ENCODE data around the gene TASP1. TPM values are rescaled to one million over a fixed set of nuclear protein-coding genes. Genes with fewer than 3 reads are reported as not detected.
"Not testable (repeated sequence)": the region's sequence is repeated elsewhere in the genome, so short reads cannot be mapped to it uniquely, and the experiment has no call there.

The TASP1 gene
- total RNA-seq, 2 donors from 2014 or later: 8.9 to 9.8 TPM

GRCh38 chr20:13380497-13381229 lies 258.1 kb downstream of the TASP1 start:
- H3K27me3 Mint-ChIP-seq (ENCODE audit: low read depth); DNase-seq; H3K4me3 Mint-ChIP-seq; ATAC-seq (replicated peaks in 1 of 2); H3K27ac Mint-ChIP-seq; H3K4me1 Mint-ChIP-seq (ENCODE audit: low read depth): not testable (repeated sequence)
- H3K36me3 Mint-ChIP-seq (ENCODE audit: insufficient read depth in 2 of 2): peaks cover 30% of the 10 kb centered on the region in 2 donors
- peaks cover 27 to 36% of the 10 kb centered on the region in 2 donors for H3K9me3 Mint-ChIP-seq

GRCh38 chr20:13373400-13373799 lies 265.3 kb downstream of the TASP1 start:
- Mint-ChIP-seq H3K9me3 (peaks cover 25 to 30% of the 10 kb centered on the region in 2 donors), H3K27ac (no peak overlapping the region), H3K4me3 (no peak overlapping the region), H3K27me3 (ENCODE audit: low read depth) (no peaks in the 10 kb centered on the region), H3K4me1 (ENCODE audit: low read depth) (no peaks in the 10 kb centered on the region), H3K36me3 (ENCODE audit: insufficient read depth in 2 of 2) (peaks cover 9 to 17% of the 10 kb centered on the region in 2 donors)
- ATAC-seq (replicated peaks in 1 of 2) (no peak), DNase-seq (no peak)

GRCh38 chr20:13364278-13365170 lies 274.2 kb downstream of the TASP1 start:
- H3K27me3 Mint-ChIP-seq (ENCODE audit: low read depth): no peaks in the 10 kb centered on the region
- no peaks in the 10 kb centered on the region for H3K36me3 Mint-ChIP-seq (ENCODE audit: insufficient read depth in 2 of 2)
- peaks cover 2 to 4% of the 10 kb centered on the region in 2 donors for H3K9me3 Mint-ChIP-seq
- no peak overlapping the region for H3K27ac Mint-ChIP-seq
- H3K4me3 Mint-ChIP-seq: no peak overlapping the region
- ATAC-seq (replicated peaks in 1 of 2) (no peak), DNase-seq (no peak)
- no peaks in the 10 kb centered on the region for H3K4me1 Mint-ChIP-seq (ENCODE audit: low read depth)

GRCh38 chr20:13363473-13363872 lies 275.3 kb downstream of the TASP1 start:
- DNase-seq (no peak), ATAC-seq (replicated peaks in 1 of 2) (no peak)
- Mint-ChIP-seq H3K4me1 (ENCODE audit: low read depth) (no peaks in the 10 kb centered on the region), H3K4me3 (no peak overlapping the region), H3K9me3 (peaks cover 2 to 4% of the 10 kb centered on the region in 2 donors), H3K36me3 (ENCODE audit: insufficient read depth in 2 of 2) (no peaks in the 10 kb centered on the region), H3K27me3 (ENCODE audit: low read depth) (no peaks in the 10 kb centered on the region), H3K27ac (no peak overlapping the region)

GRCh38 chr20:13362165-13362564 lies 276.6 kb downstream of the TASP1 start:
- H3K4me3 Mint-ChIP-seq; ATAC-seq (replicated peaks in 1 of 2); H3K27me3 Mint-ChIP-seq (ENCODE audit: low read depth); DNase-seq; H3K4me1 Mint-ChIP-seq (ENCODE audit: low read depth); H3K27ac Mint-ChIP-seq; H3K36me3 Mint-ChIP-seq (ENCODE audit: insufficient read depth in 2 of 2); H3K9me3 Mint-ChIP-seq: not testable (repeated sequence)

GRCh38 chr20:13358936-13359335 lies 279.8 kb downstream of the TASP1 start:
- not testable (repeated sequence) for H3K9me3 Mint-ChIP-seq; H3K27ac Mint-ChIP-seq; H3K27me3 Mint-ChIP-seq (ENCODE audit: low read depth); ATAC-seq (replicated peaks in 1 of 2); DNase-seq; H3K36me3 Mint-ChIP-seq (ENCODE audit: insufficient read depth in 2 of 2); H3K4me3 Mint-ChIP-seq; H3K4me1 Mint-ChIP-seq (ENCODE audit: low read depth)

DNA sequence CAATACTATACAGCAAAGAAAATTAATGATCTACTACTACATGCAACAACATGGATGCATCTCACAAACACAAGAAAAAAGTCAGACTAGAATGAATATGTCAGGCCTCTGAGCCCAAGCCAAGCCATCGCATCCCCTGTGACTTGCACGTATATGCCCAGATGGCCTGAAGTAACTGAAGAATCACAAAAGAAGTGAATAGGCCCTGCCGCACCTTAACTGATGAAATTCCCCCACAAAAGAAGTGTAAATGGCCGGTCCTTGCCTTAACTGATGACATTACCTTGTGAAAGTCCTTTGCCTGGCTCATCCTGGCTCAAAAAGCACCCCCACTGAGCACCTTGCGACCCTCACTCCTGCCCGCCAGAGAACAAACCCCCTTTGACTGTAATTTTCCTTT lies 280.9 kb downstream of the TASP1 start:
- H3K36me3 Mint-ChIP-seq (ENCODE audit: insufficient read depth in 2 of 2); H3K27ac Mint-ChIP-seq; ATAC-seq (replicated peaks in 1 of 2); H3K27me3 Mint-ChIP-seq (ENCODE audit: low read depth); H3K4me3 Mint-ChIP-seq; H3K9me3 Mint-ChIP-seq; H3K4me1 Mint-ChIP-seq (ENCODE audit: low read depth); DNase-seq: not testable (repeated sequence)

DNA sequence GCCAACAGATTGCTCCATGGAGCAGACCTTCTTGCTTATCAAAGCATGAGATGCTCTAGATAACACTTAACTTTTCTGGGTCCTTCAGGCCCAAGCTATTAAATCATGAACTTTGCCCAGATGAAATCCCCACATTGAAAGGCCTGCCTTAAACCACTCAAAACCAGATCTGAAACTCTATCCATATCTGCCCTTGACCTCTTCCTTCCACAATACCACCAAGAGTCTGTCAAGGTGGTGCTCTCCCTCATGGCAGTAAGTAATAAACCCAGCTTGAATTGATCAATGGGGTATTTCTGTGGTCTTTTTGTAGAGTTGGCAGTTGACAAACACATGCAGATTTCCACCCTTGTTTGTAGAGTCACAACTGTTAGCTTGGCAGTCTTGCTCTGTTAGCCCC lies 282.1 kb downstream of the TASP1 start:
- H3K4me3 Mint-ChIP-seq: no peak overlapping the region
- no peaks in the 10 kb centered on the region for H3K4me1 Mint-ChIP-seq (ENCODE audit: low read depth)
- DNase-seq: no peak
- ATAC-seq (replicated peaks in 1 of 2): no peak
- H3K9me3 Mint-ChIP-seq: peaks cover 0 to 5% of the 10 kb centered on the region in 2 donors
- no peaks in the 10 kb centered on the region for H3K27me3 Mint-ChIP-seq (ENCODE audit: low read depth)
- no peaks in the 10 kb centered on the region for H3K36me3 Mint-ChIP-seq (ENCODE audit: insufficient read depth in 2 of 2)
- H3K27ac Mint-ChIP-seq: no peak overlapping the region

DNA sequence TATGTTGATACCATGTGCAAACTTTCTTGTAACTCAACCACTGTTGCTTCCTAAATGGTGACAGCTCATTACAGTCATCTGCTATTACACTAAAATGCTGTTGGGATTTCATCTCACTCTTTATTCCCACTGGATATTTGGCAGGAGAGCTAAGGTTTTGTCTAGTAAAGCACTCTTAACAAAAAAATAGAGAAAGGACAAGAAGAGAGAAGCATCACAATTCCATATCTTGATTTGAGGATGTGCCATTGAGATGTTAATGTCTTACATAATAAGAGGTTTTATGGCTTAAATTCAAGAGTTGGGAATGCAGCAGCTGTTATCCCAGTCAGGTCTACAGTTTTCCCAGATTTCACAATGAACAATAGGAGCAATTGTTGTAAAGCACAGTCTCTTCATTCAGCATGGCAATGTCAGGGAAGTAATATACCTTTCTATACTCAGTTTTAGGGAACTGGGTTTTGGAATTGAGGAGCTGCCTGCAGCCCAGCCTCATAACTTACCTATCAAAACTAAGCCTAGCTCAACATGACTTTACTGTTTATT lies 282.7 kb downstream of the TASP1 start:
- peaks cover 0 to 5% of the 10 kb centered on the region in 2 donors for H3K9me3 Mint-ChIP-seq
- no peak for ATAC-seq (replicated peaks in 1 of 2)
- no peaks in the 10 kb centered on the region for H3K36me3 Mint-ChIP-seq (ENCODE audit: insufficient read depth in 2 of 2)
- no peak overlapping the region for H3K4me3 Mint-ChIP-seq
- DNase-seq: no peak
- H3K27ac Mint-ChIP-seq: no peak overlapping the region
- no peaks in the 10 kb centered on the region for H3K27me3 Mint-ChIP-seq (ENCODE audit: low read depth)
- no peaks in the 10 kb centered on the region for H3K4me1 Mint-ChIP-seq (ENCODE audit: low read depth)

- no peak for DNase-seq
- H3K9me3 Mint-ChIP-seq: peaks cover 0 to 5% of the 10 kb centered on the region in 2 donors
- H3K27ac Mint-ChIP-seq: no peak overlapping the region
- no peak for ATAC-seq (replicated peaks in 1 of 2)
- H3K36me3 Mint-ChIP-seq (ENCODE audit: insufficient read depth in 2 of 2): no peaks in the 10 kb centered on the region
- no peaks in the 10 kb centered on the region for H3K4me1 Mint-ChIP-seq (ENCODE audit: low read depth)
- H3K27me3 Mint-ChIP-seq (ENCODE audit: low read depth): no peaks in the 10 kb centered on the region
- no peak overlapping the region for H3K4me3 Mint-ChIP-seq
Measured at GRCh38 chr20:13355411-13355810, 283.3 kb downstream of the TASP1 start.

GRCh38 chr20:13353261-13353945 lies 285.3 kb downstream of the TASP1 start:
- peak overlapping the region; percentile 51 for H3K27ac Mint-ChIP-seq
- H3K4me1 Mint-ChIP-seq (ENCODE audit: low read depth): no peaks in the 10 kb centered on the region
- ATAC-seq (replicated peaks in 1 of 2) (no peak), DNase-seq (no peak)
- H3K27me3 Mint-ChIP-seq (ENCODE audit: low read depth): no peaks in the 10 kb centered on the region
- H3K4me3 Mint-ChIP-seq: no peak overlapping the region
- H3K36me3 Mint-ChIP-seq (ENCODE audit: insufficient read depth in 2 of 2): no peaks in the 10 kb centered on the region
- peaks cover 0 to 5% of the 10 kb centered on the region in 2 donors for H3K9me3 Mint-ChIP-seq

DNA sequence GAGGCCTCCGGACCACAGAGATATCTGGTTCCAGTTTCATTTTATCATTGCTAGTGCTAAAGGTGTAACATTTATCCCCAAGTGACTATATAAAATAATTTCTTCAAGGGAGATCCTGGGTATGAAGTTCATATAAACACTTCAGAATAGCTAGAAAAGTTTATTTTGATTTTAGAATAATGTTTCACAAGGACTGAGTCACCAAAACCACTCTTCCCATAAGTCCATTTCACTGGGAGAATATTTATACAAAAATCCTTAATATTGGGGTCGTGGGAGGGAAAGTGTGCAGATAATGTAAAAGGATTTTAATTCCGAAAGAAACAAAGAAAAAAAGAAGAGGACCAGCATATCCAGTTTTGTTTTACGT lies 289.5 kb downstream of the TASP1 start:
- H3K4me3 Mint-ChIP-seq: no peak overlapping the region
- H3K4me1 Mint-ChIP-seq (ENCODE audit: low read depth): no peaks in the 10 kb centered on the region
- no peaks in the 10 kb centered on the region for H3K27me3 Mint-ChIP-seq (ENCODE audit: low read depth)
- H3K9me3 Mint-ChIP-seq: no peaks in the 10 kb centered on the region
- H3K27ac Mint-ChIP-seq: no peak overlapping the region
- DNase-seq: no peak
- H3K36me3 Mint-ChIP-seq (ENCODE audit: insufficient read depth in 2 of 2): no peaks in the 10 kb centered on the region
- ATAC-seq (replicated peaks in 1 of 2): no peak
